Thyroid gland (tissue), 4 donors: Measurements from ENCODE around the gene KCNH1. TPM values are rescaled to one million over a fixed set of nuclear protein-coding genes. Genes with fewer than 3 reads are reported as not detected.

ENCODE experiments used
- DNase-seq, 2 donors: peaks; one replicate each; pipeline ENCODE4 v3.0.0-alpha.2; 2019
- H3K27ac ChIP-seq, 3 donors: fragments of 200-600 bp; sonication (generic); 1 replicate in 2 of 3; 2 replicates in 1 of 3; pipeline ENCODE4 v1.5.1; 2016 to 2019; ENCODE audit warnings: mild to moderate bottlenecking in 1 of 3, moderate library complexity in 1 of 3
- H3K27me3 ChIP-seq: fragments of 200-600 bp; sonication (generic); one replicate; pipeline ENCODE4 v1.5.1; 2019
- H3K36me3 ChIP-seq, 2 donors: fragments of 200-600 bp; sonication (generic); one replicate each; pipeline ENCODE4 v1.5.1; 2016 to 2019
- H3K4me1 ChIP-seq, 2 donors: fragments of 200-600 bp; sonication (generic); one replicate each; pipeline ENCODE4 v1.5.1; 2017 to 2019
- H3K4me3 ChIP-seq, 3 donors: fragments of 200-600 bp; sonication (generic); replicated peaks in 1 of 3; 1 replicate in 2 of 3; 2 replicates in 1 of 3; pipeline ENCODE4 v1.5.1; 2016; ENCODE audit warnings: mild to moderate bottlenecking in 1 of 3
- H3K9me3 ChIP-seq: fragments of 200-600 bp; sonication (generic); one replicate; pipeline ENCODE4 v1.5.1; 2017
- POLR2A ChIP-seq, 2 donors: fragments of 450-650 bp; IDR thresholded peaks; one replicate each; pipeline ENCODE4 v1.6.1; 2017; ENCODE audit warnings: antibody characterized with exemption in 2 of 2, mild to moderate bottlenecking in 2 of 2, moderate library complexity in 1 of 2
- WGBS, 2 donors: methylation state at CpG; one replicate each; pipeline ENCODE4 v1.1.5; 2017; 5-methylcytosine and 5-hydroxymethylcytosine counted together
- intact Hi-C: fragments of 100-400 bp; cut with DNase I; formaldehyde crosslinking; loops from one replicate; pipeline ENCODE4 v1.15.1; 2023
- total RNA-seq, 4 donors: library from RNA; depleted of rRNA; stranded (reverse); fragments of >200 nt; gene quantifications; one replicate each; pipeline ENCODE4 v1.2.3, GENCODE V29; 2016
- TF ChIP-seq, protein P1 (sequence below), 6 experiments: fragments of 200-600 bp in 3 of 6; fragments of 450-650 bp in 3 of 6; sonication (generic) in 3 of 6; IDR thresholded peaks; one replicate each; pipeline ENCODE4 v1.5.1; 2016 to 2019; ENCODE audit warnings: antibody characterized with exemption in 6 of 6, mild to moderate bottlenecking in 2 of 6, inconsistent platforms in 1 of 6, moderate library complexity in 1 of 6

The KCNH1 gene, protein sequence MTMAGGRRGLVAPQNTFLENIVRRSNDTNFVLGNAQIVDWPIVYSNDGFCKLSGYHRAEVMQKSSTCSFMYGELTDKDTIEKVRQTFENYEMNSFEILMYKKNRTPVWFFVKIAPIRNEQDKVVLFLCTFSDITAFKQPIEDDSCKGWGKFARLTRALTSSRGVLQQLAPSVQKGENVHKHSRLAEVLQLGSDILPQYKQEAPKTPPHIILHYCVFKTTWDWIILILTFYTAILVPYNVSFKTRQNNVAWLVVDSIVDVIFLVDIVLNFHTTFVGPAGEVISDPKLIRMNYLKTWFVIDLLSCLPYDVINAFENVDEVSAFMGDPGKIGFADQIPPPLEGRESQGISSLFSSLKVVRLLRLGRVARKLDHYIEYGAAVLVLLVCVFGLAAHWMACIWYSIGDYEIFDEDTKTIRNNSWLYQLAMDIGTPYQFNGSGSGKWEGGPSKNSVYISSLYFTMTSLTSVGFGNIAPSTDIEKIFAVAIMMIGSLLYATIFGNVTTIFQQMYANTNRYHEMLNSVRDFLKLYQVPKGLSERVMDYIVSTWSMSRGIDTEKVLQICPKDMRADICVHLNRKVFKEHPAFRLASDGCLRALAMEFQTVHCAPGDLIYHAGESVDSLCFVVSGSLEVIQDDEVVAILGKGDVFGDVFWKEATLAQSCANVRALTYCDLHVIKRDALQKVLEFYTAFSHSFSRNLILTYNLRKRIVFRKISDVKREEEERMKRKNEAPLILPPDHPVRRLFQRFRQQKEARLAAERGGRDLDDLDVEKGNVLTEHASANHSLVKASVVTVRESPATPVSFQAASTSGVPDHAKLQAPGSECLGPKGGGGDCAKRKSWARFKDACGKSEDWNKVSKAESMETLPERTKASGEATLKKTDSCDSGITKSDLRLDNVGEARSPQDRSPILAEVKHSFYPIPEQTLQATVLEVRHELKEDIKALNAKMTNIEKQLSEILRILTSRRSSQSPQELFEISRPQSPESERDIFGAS
- total RNA-seq, result 1 to 10 TPM in 2 of 4 donors, not detected in 2; 1.3 TPM

GRCh38 chr1:211133836-211134669 is at the start of gene KCNH1:
Gene KCNH1, minus strand, starts transcription at chr1:211134148. Its CDS starts 203 bp downstream, at chr1:211133945.
- Histone ChIP-seq H3K4me1 (peaks cover 6 to 10% of the 10 kb centered on the region in 2 donors), H3K27ac (no peak within 1 kb of the TSS), H3K4me3 (peak within 1 kb of the TSS in 2 of 3 donors; percentile 5 to 16), H3K9me3 (no peaks in the 10 kb centered on the region), H3K27me3 (no peaks in the 10 kb centered on the region), H3K36me3 (no peaks in the 10 kb centered on the region)
- WGBS, 2 donors, result 3 to 15% methylated on average over 5 to 25 of the region's 61 CpGs
- TF ChIP-seq, protein P1, sequence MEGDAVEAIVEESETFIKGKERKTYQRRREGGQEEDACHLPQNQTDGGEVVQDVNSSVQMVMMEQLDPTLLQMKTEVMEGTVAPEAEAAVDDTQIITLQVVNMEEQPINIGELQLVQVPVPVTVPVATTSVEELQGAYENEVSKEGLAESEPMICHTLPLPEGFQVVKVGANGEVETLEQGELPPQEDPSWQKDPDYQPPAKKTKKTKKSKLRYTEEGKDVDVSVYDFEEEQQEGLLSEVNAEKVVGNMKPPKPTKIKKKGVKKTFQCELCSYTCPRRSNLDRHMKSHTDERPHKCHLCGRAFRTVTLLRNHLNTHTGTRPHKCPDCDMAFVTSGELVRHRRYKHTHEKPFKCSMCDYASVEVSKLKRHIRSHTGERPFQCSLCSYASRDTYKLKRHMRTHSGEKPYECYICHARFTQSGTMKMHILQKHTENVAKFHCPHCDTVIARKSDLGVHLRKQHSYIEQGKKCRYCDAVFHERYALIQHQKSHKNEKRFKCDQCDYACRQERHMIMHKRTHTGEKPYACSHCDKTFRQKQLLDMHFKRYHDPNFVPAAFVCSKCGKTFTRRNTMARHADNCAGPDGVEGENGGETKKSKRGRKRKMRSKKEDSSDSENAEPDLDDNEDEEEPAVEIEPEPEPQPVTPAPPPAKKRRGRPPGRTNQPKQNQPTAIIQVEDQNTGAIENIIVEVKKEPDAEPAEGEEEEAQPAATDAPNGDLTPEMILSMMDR (IDR thresholded peaks at IDR 0.05), result peak; percentile 33 to 98 (median 90)
- no peak for TF ChIP-seq POLR2A (IDR thresholded peaks at IDR 0.05)
- intact Hi-C loops, result loop anchor here (5.0 to 10.0 kb wide), 2 partner anchors 549 to 727 kb away; no protein-coding TSS in a partner anchor
- DNase-seq, result peak; percentile 80

GRCh38 chr1:211182746-211183145 is 48.8 kb upstream of the KCNH1 start:
- TF ChIP-seq, protein P1 (IDR thresholded peaks at IDR 0.05), result no peak
- TF ChIP-seq POLR2A (IDR thresholded peaks at IDR 0.05), result no peak
- no peak overlapping the region for H3K27ac ChIP-seq
- H3K36me3 ChIP-seq, result no peaks in the 10 kb centered on the region
- no peaks in the 10 kb centered on the region for H3K9me3 ChIP-seq
- H3K27me3 ChIP-seq, result no peaks in the 10 kb centered on the region
- no peak overlapping the region for H3K4me3 ChIP-seq
- intact Hi-C loops, result no loop called here
- no peak for DNase-seq
- 77 to 92% methylated on average over 2 of the region's 2 CpGs for WGBS, 2 donors
- no peaks in the 10 kb centered on the region for H3K4me1 ChIP-seq

GRCh38 chr1:211174375-211174774 is 40.4 kb upstream of the KCNH1 start:
- DNase-seq, result no peak
- Histone ChIP-seq H3K4me3 (no peak overlapping the region), H3K4me1 (no peaks in the 10 kb centered on the region), H3K27ac (no peak overlapping the region), H3K36me3 (no peaks in the 10 kb centered on the region), H3K27me3 (no peaks in the 10 kb centered on the region), H3K9me3 (no peaks in the 10 kb centered on the region)
- 67 to 75% methylated on average over 2 of the region's 2 CpGs for WGBS, 2 donors
- TF ChIP-seq, protein P1 (IDR thresholded peaks at IDR 0.05), result no peak
- no peak for TF ChIP-seq POLR2A (IDR thresholded peaks at IDR 0.05)
- intact Hi-C loops, result no loop called here

DNA sequence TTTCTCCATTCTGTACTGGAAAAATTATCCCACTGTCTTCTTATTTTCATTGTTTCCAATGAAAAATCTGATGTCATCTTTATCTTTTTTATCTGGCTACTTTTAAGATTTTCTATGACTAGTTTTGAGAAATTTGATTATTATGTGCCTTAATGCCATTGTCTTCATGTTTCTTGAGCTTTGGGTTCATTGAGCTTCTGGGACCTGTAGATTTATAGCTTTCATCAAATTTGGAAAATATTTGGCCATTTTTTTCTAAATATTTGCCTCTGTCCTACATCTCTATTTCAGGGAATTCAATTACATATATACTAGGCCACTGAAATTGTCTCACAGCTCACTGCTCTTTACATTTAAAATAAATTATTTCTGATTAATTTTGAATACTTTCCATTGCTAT is 38.7 kb upstream of the KCNH1 start:
- no peak overlapping the region for H3K4me3 ChIP-seq
- no peaks in the 10 kb centered on the region for H3K36me3 ChIP-seq
- no peak overlapping the region for H3K27ac ChIP-seq
- no peaks in the 10 kb centered on the region for H3K27me3 ChIP-seq
- no peaks in the 10 kb centered on the region for H3K4me1 ChIP-seq
- no peak for TF ChIP-seq POLR2A (IDR thresholded peaks at IDR 0.05)
- TF ChIP-seq, protein P1 (IDR thresholded peaks at IDR 0.05), result no peak
- intact Hi-C loops, result no loop called here
- no peak for DNase-seq
- no peaks in the 10 kb centered on the region for H3K9me3 ChIP-seq
